ENCODE results near the gene GAS2.

DNA sequence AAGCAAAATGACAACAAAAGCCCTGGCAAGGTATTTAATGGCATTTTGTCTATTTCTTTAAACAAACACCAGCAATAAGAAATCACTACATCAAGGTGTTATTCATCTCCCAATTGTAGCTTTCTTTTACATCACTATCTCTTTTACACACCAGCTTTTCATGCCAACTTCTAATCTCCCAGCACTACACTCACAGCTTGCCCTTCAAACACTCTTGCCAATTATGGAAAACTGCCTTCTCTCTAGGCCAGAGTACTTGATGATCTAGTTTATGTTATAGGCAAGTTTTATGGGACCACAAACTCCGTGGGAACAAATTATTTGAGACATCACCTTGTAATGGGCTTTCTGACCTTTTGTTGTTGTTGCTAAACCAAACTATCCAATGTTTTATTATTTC lies 101.9 kb downstream of the GAS2 start:
- TF ChIP-seq SP1 (IDR thresholded peaks at IDR 0.05) (no peak), ZNF384 (IDR thresholded peaks at IDR 0.05) (no peak), FOXA1 (IDR thresholded peaks at IDR 0.05) (no peak), FOXK2 (IDR thresholded peaks at IDR 0.05) (no peak), BHLHE40 (IDR thresholded peaks at IDR 0.05; ENCODE audit: borderline replicate concordance) (no peak), LEF1 (IDR thresholded peaks at IDR 0.05; ENCODE audit: borderline replicate concordance) (no peak), FOXM1 (IDR thresholded peaks at IDR 0.05; ENCODE audit: borderline replicate concordance) (no peak), TARDBP (IDR thresholded peaks at IDR 0.05) (no peak), HDGF (IDR thresholded peaks at IDR 0.05; ENCODE audit: borderline replicate concordance) (no peak)

All from HEK293T (cell line).